HepG2 (cell line): ENCODE results near the gene IL1R1. TPM values are rescaled to one million over a fixed set of nuclear protein-coding genes. Genes with fewer than 3 reads are reported as not detected.
A peak's percentile ranks its signal among the peaks of the same experiment; 100 is the strongest.

Source experiments
- ATAC-seq: fragments of 200-7000 bp; cut with Tn5 transposase; 3 replicates; pipeline ENCODE4 v1.9.1; 2020; ENCODE audit warnings: mild to moderate bottlenecking, moderate library complexity
- BruUV-seq: library from RNA; stranded (reverse); fragments of 400-500 nt; replicated peaks from 2 replicates; lab custom pipeline; 2021; lab: Mats Ljungman, UMichigan
- CTCF ChIA-PET: fragments of 300-600 bp; formaldehyde crosslinking; extraction: SDS; loops from one replicate; lab custom pipeline; 2021; ENCODE audit warnings: low total read pairs, inconsistent platforms, low intra/inter-chr PET ratio; lab: Yijun Ruan, JAX
- POLR2A ChIA-PET: fragments of 350-600 bp; sonication (Branson Sonifier 250); formaldehyde crosslinking; loops from one replicate; lab custom pipeline; 2020; ENCODE audit warnings: antibody characterized with exemption, inconsistent platforms; lab: Yijun Ruan, JAX
- DNase-seq: peaks from one replicate; pipeline ENCODE4 v3.0.0-alpha.2; 2015; ENCODE audit warnings: low spot score
- FAIRE-seq: peaks from 3 replicates; lab custom pipeline; 2011; peaks lifted over from hg19 to GRCh38; lab: Jason Lieb, UNC
- H2AFZ ChIP-seq: one replicate; pipeline ENCODE4 v1.6.1; 2011; ENCODE audit warnings: low read length, inconsistent platforms
- H3K27ac ChIP-seq: fragments of 300-600 bp; 3 replicates; pipeline ENCODE4 v1.8.0; 2011; ENCODE audit warnings: mixed run types, mild to moderate bottlenecking, mixed read lengths, low read length, inconsistent platforms; ENCODE audit not compliant: insufficient read depth; ENCODE audit errors: extremely low read length
- H3K27me3 ChIP-seq, 2 experiments: fragments of 200-600 bp in 1 of 2; 2 replicates in 1 of 2; 3 replicates in 1 of 2; pipeline versions ENCODE4 v1.6.0 to v1.8.0; 2011; ENCODE audit warnings: low read length in 2 of 2, mild to moderate bottlenecking in 2 of 2, moderate library complexity in 2 of 2, inconsistent platforms in 1 of 2; ENCODE audit not compliant: insufficient read depth in 2 of 2, control insufficient read depth in 1 of 2
- H3K36me3 ChIP-seq, 2 experiments: fragments of 200-600 bp in 1 of 2; replicated peaks in 1 of 2; 2 replicates in 1 of 2; 3 replicates in 1 of 2; pipeline versions ENCODE4 v1.5.1 to v1.8.0; 2011; ENCODE audit warnings: low read length in 2 of 2, inconsistent platforms in 1 of 2; ENCODE audit not compliant: insufficient read depth in 2 of 2, control insufficient read depth in 1 of 2
- H3K4me1 ChIP-seq: 2 replicates; pipeline ENCODE4 v1.5.1; 2012; ENCODE audit warnings: low read length, inconsistent platforms; ENCODE audit not compliant: insufficient read depth
- H3K4me2 ChIP-seq: 2 replicates; pipeline ENCODE4 v1.6.0; 2011; ENCODE audit warnings: low read depth, low read length, inconsistent platforms
- H3K4me3 ChIP-seq, 3 experiments: fragments of 200-600 bp in 1 of 3; sonication (generic), shearing (Covaris generic) in 1 of 3; replicated peaks in 1 of 3; 2 replicates each; pipeline ENCODE4 v1.5.1; 2011 to 2016; ENCODE audit warnings: low read length in 3 of 3, inconsistent platforms in 2 of 3, low read depth in 2 of 3, mild to moderate bottlenecking in 2 of 3, control low read depth in 1 of 3, mixed read lengths in 1 of 3; ENCODE audit not compliant: insufficient read depth in 1 of 3
- H3K79me2 ChIP-seq: one replicate; pipeline ENCODE4 v1.6.1; 2011; ENCODE audit warnings: low read length, inconsistent platforms; ENCODE audit not compliant: insufficient read depth
- H3K9ac ChIP-seq: 2 replicates; pipeline ENCODE4 v1.6.0; 2011; ENCODE audit warnings: mild to moderate bottlenecking, low read depth, low read length, inconsistent platforms; ENCODE audit not compliant: insufficient read depth
- H3K9me3 ChIP-seq: 2 replicates; pipeline ENCODE4 v1.5.1; 2012; ENCODE audit warnings: mild to moderate bottlenecking, low read length
- H4K20me1 ChIP-seq: 2 replicates; pipeline ENCODE4 v1.6.0; 2011; ENCODE audit warnings: inconsistent platforms, mild to moderate bottlenecking, low read length, moderate library complexity; ENCODE audit not compliant: insufficient read depth
- ESRRA ChIP-seq: sonication (generic); formaldehyde crosslinking; IDR thresholded peaks from 2 replicates; pipeline ENCODE4 v1.5.1; 2020; ENCODE audit warnings: mild to moderate bottlenecking, low read depth, missing genetic modification reagents
- FOSL2 ChIP-seq: sonication (generic); formaldehyde crosslinking; IDR thresholded peaks from 2 replicates; pipeline ENCODE4 v1.4.0; 2020; ENCODE audit warnings: missing genetic modification reagents
- MIER2 ChIP-seq: IDR thresholded peaks from 2 replicates; pipeline ENCODE4 v1.6.1; 2016; ENCODE audit warnings: missing biosample characterization, missing genetic modification reagents
- PCBP2 ChIP-seq: fragments of 200-400 bp; formaldehyde crosslinking; optimal IDR thresholded peaks from 2 replicates; pipeline ENCODE3; 2018; ENCODE audit warnings: low read length, low read depth; ENCODE audit not compliant: poor library complexity, severe bottlenecking
- SIX4 ChIP-seq: sonication (generic); formaldehyde crosslinking; IDR thresholded peaks from 2 replicates; pipeline ENCODE4 v1.4.0; 2020; ENCODE audit warnings: missing genetic modification reagents
- TBX2 ChIP-seq: sonication (generic); formaldehyde crosslinking; IDR thresholded peaks from 2 replicates; pipeline ENCODE4 v1.5.0; 2020; ENCODE audit warnings: missing genetic modification reagents, mild to moderate bottlenecking, borderline replicate concordance
- ZMYM2 ChIP-seq: sonication (generic); formaldehyde crosslinking; IDR thresholded peaks from 2 replicates; pipeline ENCODE4 v1.8.0; 2022; ENCODE audit warnings: mild to moderate bottlenecking, missing genetic modification reagents
- ZNF251 ChIP-seq: sonication (generic); formaldehyde crosslinking; IDR thresholded peaks from 2 replicates; pipeline ENCODE4 v1.9.0; 2021; ENCODE audit warnings: mild to moderate bottlenecking, missing genetic modification reagents
- ZNF777 ChIP-seq: sonication (generic); formaldehyde crosslinking; IDR thresholded peaks from 2 replicates; pipeline ENCODE4 v1.4.0; 2020; ENCODE audit warnings: missing genetic modification reagents
- ZNF883 ChIP-seq: sonication (generic); formaldehyde crosslinking; IDR thresholded peaks from 2 replicates; pipeline ENCODE4 v1.5.1; 2020; ENCODE audit warnings: mild to moderate bottlenecking, missing genetic modification reagents; ENCODE audit errors: not compliant biosample characterization
- ZSCAN22 ChIP-seq: sonication (generic); formaldehyde crosslinking; IDR thresholded peaks from 2 replicates; pipeline ENCODE4 v1.4.0; 2020; ENCODE audit warnings: mild to moderate bottlenecking, missing genetic modification reagents
- WGBS: methylation state at CpG from one replicate; pipeline ENCODE4 v1.1.6; 2017; ENCODE audit warnings: low lambda C conversion rate; 5-methylcytosine and 5-hydroxymethylcytosine counted together
- in situ Hi-C: cut with HindIII; loops from 2 replicates; pipeline ENCODE4 v1.10.0; 2017; ENCODE audit warnings: low pct_unique_long_range_greater_than_20kb; ENCODE audit not compliant: extremely low pct_ligation_motif_present
- intact Hi-C: fragments of 100-400 bp; cut with micrococcal nuclease; formaldehyde crosslinking; loops from one replicate; pipeline ENCODE4 v1.10.0; 2022; ENCODE audit not compliant: unreplicated experiment
- polyA plus RNA-seq, 8 experiments: library from polyadenylated mRNA; depleted of rRNA in 3 of 8; stranded (reverse) in 7 of 8; unstranded in 1 of 8; fragments of >200 nt; fragmentation: Illumina TruSeq in 4 of 8; extraction: Trizol in 4 of 8; gene quantifications; 2 replicates each; pipeline versions ENCODE4 v1.2.1 to v1.2.3, GENCODE V29; 2011 to 2016; ENCODE audit warnings: low read depth in 4 of 8, missing spikeins in 1 of 8, mixed read lengths in 1 of 8; ENCODE audit not compliant: insufficient read depth in 1 of 8
- total RNA-seq, 5 experiments: library from RNA; depleted of rRNA; stranded (reverse); fragments of >200 nt; fragmentation: Illumina TruSeq; extraction: Trizol; gene quantifications; 2 replicates each; pipeline ENCODE4 v1.2.3, GENCODE V29; 2016; ENCODE audit warnings: low read depth in 1 of 5
- TF ChIP-seq, protein P1 (sequence below): sonication (generic); formaldehyde crosslinking; IDR thresholded peaks from 2 replicates; pipeline ENCODE4 v1.9.0; 2021; ENCODE audit warnings: mild to moderate bottlenecking, missing genetic modification reagents
- TF ChIP-seq, protein P2 (sequence below): sonication (generic); formaldehyde crosslinking; IDR thresholded peaks from 2 replicates; pipeline ENCODE4 v1.5.1; 2020; ENCODE audit warnings: missing genetic modification reagents, mild to moderate bottlenecking, borderline replicate concordance

The IL1R1 gene
- total and polyA plus RNA-seq, 2 of the 13 experiments (the other 11 are each of a cell fraction or from before 2014, with no cell fraction given): 38.0 to 93.1 TPM

DNA sequence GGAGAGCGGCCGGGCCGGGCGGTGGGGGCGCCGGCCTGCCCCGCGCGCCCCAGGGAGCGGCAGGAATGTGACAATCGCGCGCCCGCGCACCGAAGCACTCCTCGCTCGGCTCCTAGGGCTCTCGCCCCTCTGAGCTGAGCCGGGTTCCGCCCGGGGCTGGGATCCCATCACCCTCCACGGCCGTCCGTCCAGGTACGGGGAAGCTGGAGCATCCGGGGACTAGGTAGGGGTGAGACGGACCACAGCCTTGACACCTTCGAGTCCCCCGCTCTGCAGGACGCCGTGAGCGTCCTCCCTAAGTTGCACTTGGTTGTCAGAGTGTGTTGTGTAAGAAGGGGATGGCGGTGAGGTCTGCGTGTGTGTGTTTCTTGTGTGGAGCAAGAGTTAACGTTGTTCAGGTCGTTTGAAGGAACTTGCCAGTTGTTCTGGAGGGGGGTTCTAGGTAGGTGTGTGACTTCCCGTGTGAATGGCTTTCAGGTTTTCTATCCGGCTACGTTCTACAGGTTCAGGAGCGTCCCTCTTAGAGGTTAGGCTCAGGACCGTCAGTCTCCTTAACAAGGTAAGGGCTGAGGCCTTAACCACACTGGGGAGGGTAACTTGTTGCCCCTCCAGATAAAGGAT, 393 bp downstream of the IL1R1 start (continued):
- TF ChIP-seq, protein P1, sequence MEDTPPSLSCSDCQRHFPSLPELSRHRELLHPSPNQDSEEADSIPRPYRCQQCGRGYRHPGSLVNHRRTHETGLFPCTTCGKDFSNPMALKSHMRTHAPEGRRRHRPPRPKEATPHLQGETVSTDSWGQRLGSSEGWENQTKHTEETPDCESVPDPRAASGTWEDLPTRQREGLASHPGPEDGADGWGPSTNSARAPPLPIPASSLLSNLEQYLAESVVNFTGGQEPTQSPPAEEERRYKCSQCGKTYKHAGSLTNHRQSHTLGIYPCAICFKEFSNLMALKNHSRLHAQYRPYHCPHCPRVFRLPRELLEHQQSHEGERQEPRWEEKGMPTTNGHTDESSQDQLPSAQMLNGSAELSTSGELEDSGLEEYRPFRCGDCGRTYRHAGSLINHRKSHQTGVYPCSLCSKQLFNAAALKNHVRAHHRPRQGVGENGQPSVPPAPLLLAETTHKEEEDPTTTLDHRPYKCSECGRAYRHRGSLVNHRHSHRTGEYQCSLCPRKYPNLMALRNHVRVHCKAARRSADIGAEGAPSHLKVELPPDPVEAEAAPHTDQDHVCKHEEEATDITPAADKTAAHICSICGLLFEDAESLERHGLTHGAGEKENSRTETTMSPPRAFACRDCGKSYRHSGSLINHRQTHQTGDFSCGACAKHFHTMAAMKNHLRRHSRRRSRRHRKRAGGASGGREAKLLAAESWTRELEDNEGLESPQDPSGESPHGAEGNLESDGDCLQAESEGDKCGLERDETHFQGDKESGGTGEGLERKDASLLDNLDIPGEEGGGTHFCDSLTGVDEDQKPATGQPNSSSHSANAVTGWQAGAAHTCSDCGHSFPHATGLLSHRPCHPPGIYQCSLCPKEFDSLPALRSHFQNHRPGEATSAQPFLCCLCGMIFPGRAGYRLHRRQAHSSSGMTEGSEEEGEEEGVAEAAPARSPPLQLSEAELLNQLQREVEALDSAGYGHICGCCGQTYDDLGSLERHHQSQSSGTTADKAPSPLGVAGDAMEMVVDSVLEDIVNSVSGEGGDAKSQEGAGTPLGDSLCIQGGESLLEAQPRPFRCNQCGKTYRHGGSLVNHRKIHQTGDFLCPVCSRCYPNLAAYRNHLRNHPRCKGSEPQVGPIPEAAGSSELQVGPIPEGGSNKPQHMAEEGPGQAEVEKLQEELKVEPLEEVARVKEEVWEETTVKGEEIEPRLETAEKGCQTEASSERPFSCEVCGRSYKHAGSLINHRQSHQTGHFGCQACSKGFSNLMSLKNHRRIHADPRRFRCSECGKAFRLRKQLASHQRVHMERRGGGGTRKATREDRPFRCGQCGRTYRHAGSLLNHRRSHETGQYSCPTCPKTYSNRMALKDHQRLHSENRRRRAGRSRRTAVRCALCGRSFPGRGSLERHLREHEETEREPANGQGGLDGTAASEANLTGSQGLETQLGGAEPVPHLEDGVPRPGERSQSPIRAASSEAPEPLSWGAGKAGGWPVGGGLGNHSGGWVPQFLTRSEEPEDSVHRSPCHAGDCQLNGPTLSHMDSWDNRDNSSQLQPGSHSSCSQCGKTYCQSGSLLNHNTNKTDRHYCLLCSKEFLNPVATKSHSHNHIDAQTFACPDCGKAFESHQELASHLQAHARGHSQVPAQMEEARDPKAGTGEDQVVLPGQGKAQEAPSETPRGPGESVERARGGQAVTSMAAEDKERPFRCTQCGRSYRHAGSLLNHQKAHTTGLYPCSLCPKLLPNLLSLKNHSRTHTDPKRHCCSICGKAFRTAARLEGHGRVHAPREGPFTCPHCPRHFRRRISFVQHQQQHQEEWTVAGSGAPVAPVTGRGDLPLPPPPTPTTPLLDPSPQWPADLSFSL (CRISPR knock-in tag): peak; percentile 74; the same call in 1 of the 2 replicates
- TF ChIP-seq TBX2: peak; percentile 77; the same call in 1 of the 2 replicates

DNA sequence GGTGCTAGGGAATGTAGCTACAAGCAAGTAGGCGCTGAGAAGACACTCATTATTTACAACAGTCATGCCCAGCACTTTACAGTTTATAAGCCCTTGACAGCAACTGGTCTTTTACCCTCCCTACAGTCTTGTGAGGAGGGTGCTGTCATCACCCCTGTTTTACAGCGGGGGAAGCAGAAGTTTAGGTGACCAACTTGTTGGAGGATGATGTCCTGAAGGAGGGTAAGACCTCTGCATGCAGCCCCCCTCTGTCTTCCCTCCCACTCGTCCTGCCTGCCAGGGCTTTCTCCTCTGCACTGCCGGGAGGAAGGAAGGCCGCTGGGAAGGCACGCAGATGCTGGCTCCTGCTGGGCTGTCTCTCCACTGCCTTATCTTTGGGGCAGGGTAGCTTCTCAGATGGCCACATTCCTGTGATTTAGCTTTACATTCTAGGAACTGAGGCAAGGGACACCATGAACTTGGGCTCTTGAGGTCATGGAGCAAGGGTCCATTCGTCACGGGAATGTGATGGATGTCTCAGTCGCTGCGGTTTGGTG, 972 bp downstream of the IL1R1 start:
- Histone ChIP-seq H3K79me2 (peaks cover 66% of the 10 kb centered on the region), H3K4me1 (peaks cover 76% of the 10 kb centered on the region), H3K27me3 (no peaks in the 10 kb centered on the region; a peak in 1 of 5 replicates), H4K20me1 (no peaks in the 10 kb centered on the region), H3K27ac (peak overlapping the region; percentile 71), H3K4me3 (peak overlapping the region; percentile 64 to 99 (median 84)), H3K9ac (peak overlapping the region; percentile 90), H3K9me3 (peaks cover 4% of the 10 kb centered on the region; the same call in 1 of the 2 replicates), H3K36me3 (peaks cover 8 to 33% of the 10 kb centered on the region in 2 experiments), H2AFZ (peak overlapping the region; percentile 59), H3K4me2 (peak overlapping the region; percentile 98)
- intact Hi-C loops: loop anchor here (5.0 kb wide), 1 partner anchor 36 kb away; no protein-coding TSS in a partner anchor
- CTCF ChIA-PET: no interaction called here
- POLR2A ChIA-PET: interaction anchor here (1.9 to 5.4 kb wide), 13 partner anchors 11 to 144 kb away, joined by 6 to 128 read pairs (median 12); no protein-coding TSS in a partner anchor
- TSS peak; percentile 48 for BruUV-seq
- 13% methylated on average over 10 of the region's 10 CpGs for WGBS
- in situ Hi-C loops: no loop called here
- peak; percentile 47 for DNase-seq
- peak; percentile 18 for FAIRE-seq
- peak; percentile 46 for ATAC-seq
- 0 out of 2 replicates have a peak, but pooled peaks have one; percentile 38 for TF ChIP-seq SIX4 (CRISPR knock-in tag)
- peak; percentile 75; the same call in 1 of the 2 replicates for TF ChIP-seq ZMYM2
- no peak; the same call in 1 of the 2 replicates for TF ChIP-seq ZNF251 (CRISPR knock-in tag)
- TF ChIP-seq TBX2: peak; percentile 33
- TF ChIP-seq FOSL2 (CRISPR knock-in tag): no peak
- TF ChIP-seq PCBP2: no peak
- no peak for TF ChIP-seq ZSCAN22
- no peak for TF ChIP-seq MIER2 (CRISPR knock-in tag)
- 0 out of 2 replicates have a peak, but pooled peaks have one; percentile 5 for TF ChIP-seq ESRRA (CRISPR knock-in tag)
- TF ChIP-seq ZNF777 (CRISPR knock-in tag): no peak
- peak; percentile 46 for TF ChIP-seq ZNF883 (CRISPR knock-in tag)
- TF ChIP-seq, protein P2, sequence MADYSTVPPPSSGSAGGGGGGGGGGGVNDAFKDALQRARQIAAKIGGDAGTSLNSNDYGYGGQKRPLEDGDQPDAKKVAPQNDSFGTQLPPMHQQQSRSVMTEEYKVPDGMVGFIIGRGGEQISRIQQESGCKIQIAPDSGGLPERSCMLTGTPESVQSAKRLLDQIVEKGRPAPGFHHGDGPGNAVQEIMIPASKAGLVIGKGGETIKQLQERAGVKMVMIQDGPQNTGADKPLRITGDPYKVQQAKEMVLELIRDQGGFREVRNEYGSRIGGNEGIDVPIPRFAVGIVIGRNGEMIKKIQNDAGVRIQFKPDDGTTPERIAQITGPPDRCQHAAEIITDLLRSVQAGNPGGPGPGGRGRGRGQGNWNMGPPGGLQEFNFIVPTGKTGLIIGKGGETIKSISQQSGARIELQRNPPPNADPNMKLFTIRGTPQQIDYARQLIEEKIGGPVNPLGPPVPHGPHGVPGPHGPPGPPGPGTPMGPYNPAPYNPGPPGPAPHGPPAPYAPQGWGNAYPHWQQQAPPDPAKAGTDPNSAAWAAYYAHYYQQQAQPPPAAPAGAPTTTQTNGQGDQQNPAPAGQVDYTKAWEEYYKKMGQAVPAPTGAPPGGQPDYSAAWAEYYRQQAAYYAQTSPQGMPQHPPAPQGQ (CRISPR knock-in tag): no peak
